GM10248 (cell line): ENCODE results near the gene JHY.

Experiments
- CTCF ChIA-PET: fragments of 300-600 bp; sonication (Branson Sonifier 250); formaldehyde crosslinking; extraction: SDS; loops from one replicate; lab custom pipeline; 2021; ENCODE audit warnings: antibody characterized with exemption; lab: Yijun Ruan, JAX
- POLR2A ChIA-PET: fragments of 350-650 bp; sonication (Branson Sonifier 250); formaldehyde crosslinking; extraction: SDS; loops from one replicate; lab custom pipeline; 2020; ENCODE audit warnings: antibody characterized with exemption; lab: Yijun Ruan, JAX
- DNase-seq: peaks from one replicate; pipeline ENCODE4 v3.0.0; 2012; ENCODE audit errors: extremely low spot score
- CTCF ChIP-seq: IDR thresholded peaks from 2 replicates; pipeline ENCODE4 v1.5.1; 2012; ENCODE audit warnings: mild to moderate bottlenecking, low read depth; ENCODE audit errors: extremely low read depth, missing control alignments, control extremely low read depth

The JHY gene

GRCh38 chr11:122937983-122938382 lies 55.4 kb downstream of the JHY start:
- POLR2A ChIA-PET: no interaction called here
- CTCF ChIA-PET: interaction anchor here (1.3 to 1.6 kb wide), 2 partner anchors 10 to 83 kb away, joined by 3 to 5 read pairs; no protein-coding TSS in a partner anchor
- no peak for DNase-seq
- TF ChIP-seq CTCF: no peak

- TF ChIP-seq CTCF: no peak
- CTCF ChIA-PET: interaction anchor here (1.6 kb wide), 1 partner anchor 82 kb away, joined by 5 read pairs; no protein-coding TSS in a partner anchor
- POLR2A ChIA-PET: no interaction called here
- no peak for DNase-seq
Measured at GRCh38 chr11:122938557-122938956, 56.0 kb downstream of the JHY start.

- CTCF ChIA-PET: interaction anchor here (1.5 kb wide), 1 partner anchor 10 kb away, joined by 7 read pairs; no protein-coding TSS in a partner anchor
- no peak for DNase-seq
- TF ChIP-seq CTCF: no peak
- POLR2A ChIA-PET: no interaction called here
Measured at GRCh38 chr11:122951211-122951610, 68.7 kb downstream of the JHY start.

- ChIA-PET CTCF (interaction anchor here (0.8 to 1.4 kb wide), 2 partner anchors 9 to 35 kb away, joined by 3 read pairs; no protein-coding TSS in a partner anchor), POLR2A (no interaction called here)
- TF ChIP-seq CTCF: no peak
- no peak for DNase-seq
Measured at GRCh38 chr11:122954455-122954854, 71.9 kb downstream of the JHY start.

GRCh38 chr11:122963961-122964360 lies 81.4 kb downstream of the JHY start:
- TF ChIP-seq CTCF: no peak
- POLR2A ChIA-PET: no interaction called here
- DNase-seq: no peak
- CTCF ChIA-PET: interaction anchor here (1.1 kb wide), 1 partner anchor 47 kb away, joined by 3 read pairs; no protein-coding TSS in a partner anchor

GRCh38 chr11:122976061-122976733 lies 93.6 kb downstream of the JHY start:
- CTCF ChIA-PET: no interaction called here
- DNase-seq: no peak
- POLR2A ChIA-PET: interaction anchor here (0.6 kb wide), 1 partner anchor 127 kb away, joined by 6 read pairs; no protein-coding TSS in a partner anchor

More at GRCh38 chr11:122976061-122976733, 93.6 kb downstream of the JHY start:
- no peak for TF ChIP-seq CTCF
